ENCODE measurements around the gene LEPR.
A peak's percentile ranks its signal among the peaks of the same experiment; 100 is the strongest.
"Not testable (repeated sequence)": the region's sequence is repeated elsewhere in the genome, so short reads cannot be mapped to it uniquely, and the experiment has no call there.

The LEPR gene

DNA sequence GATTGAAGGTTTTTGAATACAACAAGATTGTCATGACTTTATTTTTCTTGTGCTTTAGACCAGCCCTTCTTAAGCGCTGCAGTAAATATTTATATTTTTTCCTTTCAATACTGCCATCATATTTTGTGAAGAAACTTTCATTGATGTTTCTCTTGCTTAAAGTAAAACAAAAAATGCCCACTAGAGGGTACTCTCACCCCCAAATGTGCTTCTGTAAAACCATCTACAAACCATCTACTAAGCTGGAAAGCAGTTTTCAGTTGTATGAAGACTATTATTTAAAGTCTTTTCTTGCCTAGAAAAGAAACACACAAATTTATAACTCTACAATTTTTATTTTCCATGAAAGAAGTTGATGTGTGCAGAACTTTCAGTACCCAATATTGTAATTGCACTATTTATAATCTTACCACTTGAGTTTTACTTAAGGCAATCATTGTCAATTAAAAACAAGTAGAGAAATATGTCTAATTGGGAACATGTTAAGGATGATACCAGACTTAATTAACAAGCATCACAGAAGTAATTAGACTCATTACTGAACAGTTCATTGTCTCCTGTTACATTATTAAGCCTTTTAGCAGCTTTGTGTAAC lies 10.7 kb downstream of the LEPR start:
- Histone ChIP-seq H3K27ac (peak overlapping the region in 14 of 21 experiments; percentile 45 to 93 (median 74)), H3K4me3 (no peak overlapping the region)

- Histone ChIP-seq H3K27ac (no peak overlapping the region), H3K4me3 (no peak overlapping the region)
Measured at GRCh38 chr1:65432918-65433317, 12.4 kb downstream of the LEPR start.

- no peak overlapping the region for H3K27ac ChIP-seq
- no peak overlapping the region for H3K4me3 ChIP-seq
Measured at GRCh38 chr1:65434255-65434654, 13.8 kb downstream of the LEPR start.

DNA sequence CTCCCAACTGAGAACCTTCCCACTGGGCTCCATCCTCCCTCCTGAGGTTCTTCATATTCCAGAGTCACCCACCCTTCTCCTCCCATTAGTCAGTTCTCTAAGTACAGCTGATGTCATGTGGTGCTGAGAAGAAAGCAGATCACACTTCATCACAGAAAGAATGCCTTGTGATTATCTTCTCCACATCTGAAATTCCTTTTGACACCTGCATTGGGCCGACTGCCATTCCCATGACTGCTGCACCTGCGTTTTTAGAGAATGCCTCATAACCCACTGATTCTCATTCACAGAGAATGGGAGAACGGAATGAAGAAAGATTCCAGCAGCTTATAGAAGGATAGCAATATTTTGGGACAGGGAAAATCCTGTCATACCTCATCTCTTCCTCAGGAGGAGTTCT lies 14.3 kb downstream of the LEPR start:
- H3K27ac ChIP-seq: no peak overlapping the region
- H3K4me3 ChIP-seq: no peak overlapping the region

- no peak overlapping the region for H3K4me3 ChIP-seq
- no peak overlapping the region for H3K27ac ChIP-seq
Measured at GRCh38 chr1:65435987-65436386, 15.5 kb downstream of the LEPR start.

GRCh38 chr1:65437616-65438015 lies 17.1 kb downstream of the LEPR start:
- Histone ChIP-seq H3K27ac (no peak overlapping the region), H3K4me3 (no peak overlapping the region)

DNA sequence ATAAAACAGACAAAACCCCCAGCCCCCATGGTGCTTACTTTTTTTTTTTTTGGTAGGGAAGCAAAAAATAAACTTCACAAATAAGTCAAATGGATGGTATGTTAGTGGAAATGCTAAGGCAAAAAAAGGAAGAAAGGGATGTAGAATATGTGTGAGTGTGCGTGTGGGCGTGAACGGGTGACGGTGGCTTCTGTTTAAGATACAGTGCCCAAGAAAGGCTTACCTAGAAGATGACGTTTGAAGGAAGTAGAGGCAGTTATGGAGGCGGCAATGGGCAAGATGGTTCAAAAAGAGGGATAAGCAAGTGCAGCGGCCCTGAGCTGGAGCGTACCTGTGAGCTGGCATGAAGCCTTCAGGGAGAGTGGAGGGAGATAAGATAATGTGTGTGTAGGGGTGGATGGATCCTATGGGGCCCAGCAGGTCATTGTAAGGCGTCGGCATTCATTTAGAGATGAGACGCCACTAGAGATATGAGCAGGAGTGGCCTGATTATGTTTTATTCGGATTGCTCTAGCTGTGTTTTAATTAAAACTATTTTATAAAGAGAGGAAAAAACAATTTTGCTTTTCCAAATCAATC lies 19.9 kb downstream of the LEPR start:
- H3K27ac ChIP-seq: no peak overlapping the region
- no peak overlapping the region for H3K4me3 ChIP-seq

- H3K4me3 ChIP-seq: no peak overlapping the region
- H3K27ac ChIP-seq: no peak overlapping the region
Measured at GRCh38 chr1:65440915-65441314, 20.4 kb downstream of the LEPR start.

DNA sequence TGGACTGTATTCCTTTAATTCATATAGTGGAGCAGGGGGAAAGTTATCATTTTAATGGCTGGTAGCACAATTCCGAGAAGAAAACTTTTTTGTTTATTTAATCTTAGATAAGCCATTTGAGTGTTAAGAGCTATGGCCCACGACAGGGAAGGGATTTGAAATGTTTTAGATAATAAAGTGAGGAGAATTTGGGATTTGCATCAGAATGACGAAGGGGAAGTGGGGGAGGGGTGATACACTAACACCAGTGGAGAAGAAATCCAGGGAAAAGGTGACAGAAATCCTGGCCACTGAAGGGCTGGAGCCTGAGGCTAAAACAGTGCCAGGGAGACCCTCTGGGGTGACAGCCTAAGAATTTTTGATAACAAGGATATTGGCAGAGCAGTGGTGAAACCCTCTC lies 21.0 kb downstream of the LEPR start:
- no peak overlapping the region for H3K27ac ChIP-seq
- H3K4me3 ChIP-seq: no peak overlapping the region

DNA sequence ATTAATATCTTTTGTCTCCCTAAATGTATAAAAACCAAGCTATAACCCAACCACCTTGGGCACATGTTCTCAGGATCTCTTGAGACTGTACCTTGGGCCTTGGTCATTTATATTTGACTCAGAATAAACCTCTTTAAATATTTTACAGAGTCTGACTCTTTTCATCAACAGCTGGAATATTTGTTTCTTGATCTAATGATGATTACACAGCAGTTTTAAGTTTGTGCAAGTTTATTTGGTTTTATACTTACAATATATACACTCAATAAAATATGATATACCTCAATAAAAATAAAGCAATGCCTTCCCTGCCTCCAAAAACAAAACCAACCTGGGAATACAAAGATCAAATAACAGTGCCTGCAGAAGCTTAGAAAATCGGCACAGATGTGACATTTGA lies 22.0 kb downstream of the LEPR start:
- no peak overlapping the region for H3K4me3 ChIP-seq
- no peak overlapping the region for H3K27ac ChIP-seq

- Histone ChIP-seq H3K4me3 (no peak overlapping the region), H3K27ac (no peak overlapping the region)
Measured at GRCh38 chr1:65443647-65444046, 23.2 kb downstream of the LEPR start.

DNA sequence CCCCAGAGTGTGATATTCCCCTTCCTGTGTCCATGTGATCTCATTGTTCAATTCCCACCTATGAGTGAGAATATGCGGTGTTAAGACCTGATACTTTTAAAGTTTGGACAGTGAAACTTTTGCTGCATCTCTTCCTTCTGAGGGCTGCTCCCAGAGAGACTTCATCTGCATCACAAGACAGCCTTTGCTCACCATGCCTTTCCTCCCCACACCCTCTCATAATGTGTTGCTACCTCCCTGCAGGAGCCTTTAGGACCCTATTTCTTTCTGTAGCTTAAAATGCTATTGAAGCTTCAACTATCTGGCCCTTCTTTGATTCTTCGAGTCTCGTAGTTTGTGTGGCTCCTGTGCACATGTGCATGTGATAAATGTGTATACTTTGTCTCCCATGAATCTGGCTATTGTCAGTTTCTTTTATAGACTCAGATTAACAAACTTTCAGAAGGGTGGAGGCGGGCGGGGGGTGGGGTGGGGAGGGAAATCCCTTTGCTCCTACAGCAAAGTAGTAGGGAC lies 23.7 kb downstream of the LEPR start:
- H3K4me3 ChIP-seq: no peak overlapping the region

GRCh38 chr1:65445837-65446236 lies 25.4 kb downstream of the LEPR start:
- Histone ChIP-seq H3K27ac (no peak overlapping the region), H3K4me3 (no peak overlapping the region)

More for the DNA sequence above, 23.7 kb downstream of the LEPR start:
- H3K27ac ChIP-seq: no peak overlapping the region

- no peak overlapping the region for H3K4me3 ChIP-seq
- H3K27ac ChIP-seq: no peak overlapping the region
Measured at GRCh38 chr1:65449214-65449823, 28.9 kb downstream of the LEPR start.

GRCh38 chr1:65455678-65456077 lies 35.2 kb downstream of the LEPR start:
- H3K4me3 ChIP-seq, H3K27ac ChIP-seq: not testable (repeated sequence)

DNA sequence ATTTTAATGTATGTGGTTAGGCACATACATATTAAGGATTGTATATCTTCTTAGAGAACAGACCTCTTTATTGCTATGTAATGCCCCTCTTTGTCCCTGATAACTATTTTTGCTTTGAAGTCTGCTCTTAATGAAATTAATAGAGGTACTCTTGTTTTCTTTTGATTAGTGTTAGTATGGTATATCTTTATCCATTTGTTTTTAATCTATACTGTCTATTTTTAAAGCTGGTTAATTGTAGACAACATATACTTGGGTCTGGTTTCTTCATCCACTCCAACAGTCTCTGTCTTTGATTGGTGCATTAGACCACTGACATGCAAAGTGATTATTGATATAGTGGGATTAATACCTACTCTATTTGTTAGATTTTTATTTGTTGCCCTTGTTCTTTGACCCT lies 36.0 kb downstream of the LEPR start:
- Histone ChIP-seq H3K4me3 (no peak overlapping the region), H3K27ac (no peak overlapping the region)

DNA sequence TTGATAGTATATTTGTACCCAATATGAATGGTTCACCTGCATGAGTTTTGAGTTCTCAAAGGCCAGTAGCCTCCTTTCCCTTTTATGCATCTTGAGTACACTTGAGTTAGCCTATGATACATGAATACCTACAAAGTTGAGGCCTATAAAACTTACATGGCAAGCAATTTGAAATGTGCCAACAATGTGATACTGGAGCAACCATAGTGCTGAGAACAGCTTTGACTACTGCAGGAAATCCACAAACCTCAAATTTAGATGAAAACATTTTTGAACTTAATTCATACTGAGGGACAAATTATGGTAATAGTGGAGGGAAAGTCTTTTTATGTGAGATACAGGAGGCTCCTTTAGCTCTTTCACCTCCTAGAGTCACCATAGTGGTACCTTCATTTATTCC lies 37.4 kb downstream of the LEPR start:
- Histone ChIP-seq H3K27ac (no peak overlapping the region), H3K4me3 (no peak overlapping the region)

- H3K27ac ChIP-seq: no peak overlapping the region
Measured at GRCh38 chr1:65458730-65459396, 38.4 kb downstream of the LEPR start.

GRCh38 chr1:65459397-65459768 lies 38.9 kb downstream of the LEPR start:
- no peak overlapping the region for H3K4me3 ChIP-seq

More at GRCh38 chr1:65458730-65459396, 38.4 kb downstream of the LEPR start:
- H3K4me3 ChIP-seq: no peak overlapping the region

DNA sequence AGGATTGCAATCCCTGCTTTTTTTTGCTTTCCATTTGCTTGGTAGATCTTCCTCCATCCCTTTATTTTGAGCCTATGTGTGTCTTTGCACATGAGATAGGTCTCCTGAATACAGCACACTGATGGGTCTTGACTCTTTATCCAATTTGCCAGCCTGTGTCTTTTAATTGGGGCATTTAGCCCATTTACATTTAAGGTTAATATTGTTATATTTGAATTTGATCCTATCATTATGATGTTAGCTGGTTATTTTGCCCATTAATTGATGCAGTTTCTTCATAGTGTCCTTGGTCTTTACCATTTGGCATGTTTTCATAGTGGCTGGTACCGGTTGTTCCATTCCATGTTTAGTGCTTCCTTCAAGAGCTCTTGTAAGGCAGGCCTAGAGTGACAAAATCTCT lies 45.4 kb downstream of the LEPR start:
- H3K4me3 ChIP-seq, H3K27ac ChIP-seq: not testable (repeated sequence)

More at GRCh38 chr1:65459397-65459768, 38.9 kb downstream of the LEPR start:
- H3K27ac ChIP-seq: no peak overlapping the region

- Histone ChIP-seq H3K27ac (no peak overlapping the region), H3K4me3 (no peak overlapping the region)
Measured at GRCh38 chr1:65467536-65467935, 47.1 kb downstream of the LEPR start.
